GF-D8 (cell line): ENCODE results near the gene ITGA6.

Experiments
- DNase-seq: peaks from one replicate; lab custom pipeline; 2025; lab: John Stamatoyannopoulos, UW

ITGA6 gene

GRCh38 chr2:172465417-172466334 lies 38.3 kb downstream of the ITGA6 start:
- peak; percentile 21 for DNase-seq

DNA sequence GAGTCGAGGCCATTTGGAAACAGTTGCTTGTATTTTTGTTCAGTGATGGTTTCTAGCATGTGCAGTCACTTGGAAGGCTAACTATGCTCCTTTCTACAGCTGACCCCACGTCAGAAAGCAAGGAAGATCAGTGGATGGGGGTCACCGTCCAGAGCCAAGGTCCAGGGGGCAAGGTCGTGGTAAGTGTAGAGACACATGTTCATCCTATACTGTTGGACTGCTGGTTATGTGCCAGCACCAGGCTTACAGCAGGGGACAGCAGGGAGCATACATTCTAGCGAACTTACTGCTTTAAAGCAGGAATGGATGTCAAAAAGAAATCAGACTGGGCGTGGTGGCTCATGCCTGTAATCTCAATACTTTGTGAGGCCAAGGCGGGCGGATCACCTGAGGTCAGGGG lies 40.0 kb downstream of the ITGA6 start:
- DNase-seq = no peak

DNA sequence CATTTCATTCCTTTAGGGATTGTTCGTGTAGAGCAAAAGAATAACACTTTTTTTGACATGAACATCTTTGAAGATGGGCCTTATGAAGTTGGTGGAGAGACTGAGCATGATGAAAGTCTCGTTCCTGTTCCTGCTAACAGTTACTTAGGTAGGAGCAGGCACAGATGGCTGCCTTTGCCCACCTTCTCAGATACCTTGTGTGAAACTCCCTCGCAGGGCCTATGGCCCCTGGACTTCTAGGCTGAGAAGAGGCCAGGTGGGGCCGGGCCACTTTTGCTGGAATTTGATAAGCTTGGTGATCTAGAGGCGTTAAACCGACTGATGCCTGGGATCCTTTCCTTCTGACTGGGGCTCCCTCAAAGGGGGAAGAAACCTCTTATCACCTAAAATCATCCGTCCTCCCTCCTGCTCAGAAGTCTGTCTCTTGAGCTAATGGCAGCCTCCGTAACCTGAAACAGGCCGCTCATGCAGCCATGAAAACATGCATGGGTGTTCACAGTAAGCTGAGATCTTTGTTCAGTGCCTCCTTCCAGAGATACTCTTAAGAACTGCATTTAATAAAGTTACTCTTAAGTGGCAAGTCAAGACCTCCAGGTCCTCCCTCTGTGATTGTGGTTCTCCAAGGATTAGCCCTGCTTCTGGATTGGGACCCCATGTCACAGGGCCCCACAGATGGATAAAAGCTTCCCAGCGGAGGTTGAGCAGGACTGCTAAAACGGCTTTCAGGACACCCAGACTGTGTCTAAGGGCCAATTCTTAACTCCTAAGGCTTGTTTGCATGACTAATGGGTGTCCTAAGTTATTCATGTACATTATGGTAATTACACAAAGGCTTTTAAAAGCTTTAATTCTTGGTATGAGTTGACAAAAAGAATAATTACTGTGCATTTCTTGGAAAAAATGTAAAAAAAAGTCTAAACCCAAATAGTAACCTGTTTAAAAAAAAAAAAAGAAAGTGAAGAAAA lies 43.9 kb downstream of the ITGA6 start:
- no peak for DNase-seq

- no peak for DNase-seq
Measured at GRCh38 chr2:172472446-172473033, 45.2 kb downstream of the ITGA6 start.

DNA sequence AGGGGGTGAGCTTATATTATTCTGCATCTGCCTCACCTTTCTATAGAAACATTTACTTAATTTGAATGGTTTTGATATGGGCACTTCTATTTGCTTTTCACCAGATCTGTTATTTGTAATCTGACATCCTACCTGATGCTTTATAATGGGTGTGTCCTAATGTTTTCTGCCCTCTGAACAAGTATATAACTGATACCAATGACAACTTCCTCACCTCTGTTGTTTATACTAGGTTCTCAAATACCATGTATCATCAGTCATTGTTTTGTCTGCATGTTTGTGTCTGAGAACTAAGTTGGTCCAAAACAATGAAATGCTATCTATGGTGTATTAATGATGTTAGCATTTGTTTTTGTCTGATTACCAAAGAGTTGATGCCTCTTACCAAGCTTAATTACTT lies 45.8 kb downstream of the ITGA6 start:
- DNase-seq = no peak

DNA sequence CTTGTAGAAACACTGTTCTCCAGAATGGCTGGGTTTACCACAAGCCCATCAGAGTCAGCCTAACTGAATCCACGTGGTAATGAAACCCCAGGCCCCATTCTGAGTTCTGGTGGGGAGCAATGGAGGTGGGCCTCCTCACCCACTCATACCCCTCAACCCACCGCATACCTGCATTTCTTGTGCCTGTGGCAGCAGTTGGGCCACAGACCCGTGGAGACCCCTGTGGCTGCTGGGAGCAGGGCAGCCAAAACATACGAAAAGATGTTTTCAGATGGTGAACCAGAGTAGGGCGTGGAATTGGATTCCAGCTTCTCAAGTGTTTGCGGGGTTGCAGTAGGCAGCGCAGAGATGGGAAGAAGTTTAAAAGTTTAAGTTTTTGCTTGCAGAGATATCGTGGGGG lies 51.0 kb downstream of the ITGA6 start:
- no peak for DNase-seq

GRCh38 chr2:172480301-172481218 lies 53.2 kb downstream of the ITGA6 start:
- peak; percentile 38 for DNase-seq

DNA sequence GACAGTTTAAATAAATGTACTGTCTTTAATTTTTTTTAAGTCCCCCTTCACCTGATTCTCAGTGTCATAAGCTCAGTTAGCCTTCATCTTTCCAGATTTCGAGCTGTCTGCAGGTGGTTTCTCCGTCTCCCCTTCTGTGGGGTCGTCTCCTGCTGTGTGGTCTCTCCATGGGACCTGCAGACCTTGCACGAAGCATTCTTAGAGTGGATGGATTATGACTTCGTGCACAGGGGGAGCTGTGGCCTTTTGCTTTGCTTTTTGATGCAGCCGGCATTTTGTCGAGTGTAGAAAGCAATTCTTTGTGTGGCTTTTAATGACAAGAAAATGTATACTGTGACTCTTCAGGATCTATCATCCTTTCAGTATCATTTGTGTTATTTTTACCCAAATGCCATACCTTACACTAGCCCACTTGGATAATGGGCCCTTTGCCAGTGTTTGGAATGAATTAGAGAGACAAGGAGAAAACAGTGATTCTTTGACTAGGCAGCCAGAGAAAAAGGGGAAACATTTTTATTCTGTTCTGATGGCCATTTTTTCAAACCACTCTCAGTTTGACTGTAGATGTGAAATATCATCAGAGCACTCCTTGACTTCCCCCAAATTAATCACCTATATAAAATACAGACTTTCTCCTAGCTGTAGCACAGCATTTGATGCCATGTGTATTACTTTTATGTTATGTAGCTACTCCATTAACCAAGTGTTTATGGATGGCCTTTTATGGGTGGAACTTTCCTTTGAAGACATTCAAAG lies 54.3 kb downstream of the ITGA6 start:
- DNase-seq = no peak

DNA sequence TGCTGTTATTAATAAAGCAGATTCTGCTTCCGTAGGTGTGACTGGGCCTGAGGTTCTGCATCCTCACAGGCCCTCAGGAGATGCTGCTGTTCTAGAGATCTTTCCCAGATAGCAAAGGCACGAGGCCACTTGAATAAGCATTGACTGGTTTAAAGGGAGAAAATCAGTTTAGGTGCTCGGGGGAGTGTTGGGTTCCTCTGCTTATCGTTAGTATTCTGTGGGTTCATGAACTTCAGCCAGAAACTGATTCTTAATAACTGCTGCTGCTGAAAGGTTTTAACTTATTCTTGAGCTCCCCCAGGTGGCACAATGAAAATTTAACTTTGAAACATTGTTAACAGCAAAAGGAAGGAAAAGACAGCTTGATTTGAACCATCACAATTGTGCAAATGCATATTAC lies 56.9 kb downstream of the ITGA6 start:
- DNase-seq = peak; percentile 9

- no peak for DNase-seq
Measured at GRCh38 chr2:172484706-172485105, 57.3 kb downstream of the ITGA6 start.

DNA sequence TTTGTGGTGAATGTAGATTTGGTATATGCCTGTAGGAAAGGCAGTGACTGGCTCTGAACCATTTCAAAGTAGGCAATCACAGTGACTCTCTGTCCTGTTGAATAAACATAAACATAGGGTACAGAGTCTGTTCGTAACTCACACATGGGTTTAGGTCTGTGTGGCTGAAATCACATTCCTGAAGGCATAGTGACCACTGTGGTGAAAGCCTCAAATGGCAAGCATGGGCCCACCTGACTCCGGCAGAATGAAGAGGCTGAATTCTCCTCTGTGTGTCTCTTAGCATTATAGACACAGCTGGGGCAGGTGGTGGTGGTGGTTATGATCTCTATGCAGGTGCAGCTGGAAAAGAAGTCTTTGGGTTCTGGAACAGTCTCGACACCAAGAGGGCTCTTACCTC lies 61.2 kb downstream of the ITGA6 start:
- no peak for DNase-seq

- DNase-seq = no peak
Measured at GRCh38 chr2:172489681-172490080, 62.3 kb downstream of the ITGA6 start.

GRCh38 chr2:172496160-172496608 lies 68.8 kb downstream of the ITGA6 start:
- peak; percentile 88 for DNase-seq

DNA sequence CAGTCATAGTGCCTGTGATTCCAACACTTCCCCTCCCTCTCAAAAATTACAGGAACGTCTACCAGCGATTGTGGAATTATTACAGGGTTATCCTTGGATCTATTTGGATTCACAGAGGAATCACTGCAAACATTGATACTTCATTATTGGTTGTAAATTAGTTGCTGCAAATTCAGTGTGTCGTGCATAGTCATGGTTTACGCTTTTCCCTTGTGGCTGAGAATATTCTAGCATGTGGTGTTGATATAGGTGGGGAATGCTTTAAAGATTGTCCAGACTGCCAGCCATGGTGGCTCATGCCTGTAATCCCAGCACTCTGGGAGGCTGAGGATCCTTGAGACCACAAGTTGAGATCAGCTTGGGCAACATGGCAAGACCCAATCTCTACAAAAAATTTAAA lies 79.8 kb downstream of the ITGA6 start:
- no peak for DNase-seq

GRCh38 chr2:172510088-172510487 lies 82.7 kb downstream of the ITGA6 start:
- peak; percentile 83 for DNase-seq

DNA sequence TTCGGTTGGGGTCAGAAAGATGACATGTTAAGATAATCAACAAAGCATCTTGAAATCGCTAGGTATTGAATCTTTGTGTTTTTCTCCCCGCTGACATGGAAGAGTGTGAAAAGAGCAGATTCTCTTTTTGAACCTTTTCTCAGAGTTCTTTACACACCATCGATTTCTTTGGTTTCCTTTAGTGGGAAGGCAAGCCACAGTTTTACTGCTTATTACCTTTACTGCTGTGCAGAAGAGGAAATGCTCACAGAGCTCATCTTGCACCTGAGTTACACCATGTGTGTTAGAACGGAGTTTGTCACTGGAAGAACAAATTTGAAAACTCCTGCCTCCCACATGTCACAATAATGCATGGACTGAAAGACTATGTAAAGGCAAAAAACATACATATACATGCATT lies 83.2 kb downstream of the ITGA6 start:
- no peak for DNase-seq

GRCh38 chr2:172512810-172513523 lies 85.6 kb downstream of the ITGA6 start:
- no peak for DNase-seq

DNA sequence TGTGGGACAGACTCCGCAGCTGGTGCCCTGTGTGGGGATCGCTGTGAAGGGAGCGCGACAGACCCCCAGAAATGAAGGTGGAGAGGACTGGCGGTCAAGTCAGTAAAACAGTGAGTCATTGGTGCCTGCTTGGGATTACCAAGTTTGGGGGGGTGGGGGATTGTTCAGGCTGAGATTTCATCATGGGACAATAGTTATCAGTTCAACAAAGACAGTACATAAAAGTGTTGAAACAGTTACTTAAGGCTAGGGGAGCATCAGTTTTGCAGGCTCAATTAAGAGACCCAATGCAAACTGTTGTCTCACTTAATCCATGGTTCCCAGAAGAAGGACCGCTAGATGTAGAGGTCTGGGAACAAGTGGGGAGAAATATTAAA lies 86.1 kb downstream of the ITGA6 start:
- peak; percentile 81 for DNase-seq

DNA sequence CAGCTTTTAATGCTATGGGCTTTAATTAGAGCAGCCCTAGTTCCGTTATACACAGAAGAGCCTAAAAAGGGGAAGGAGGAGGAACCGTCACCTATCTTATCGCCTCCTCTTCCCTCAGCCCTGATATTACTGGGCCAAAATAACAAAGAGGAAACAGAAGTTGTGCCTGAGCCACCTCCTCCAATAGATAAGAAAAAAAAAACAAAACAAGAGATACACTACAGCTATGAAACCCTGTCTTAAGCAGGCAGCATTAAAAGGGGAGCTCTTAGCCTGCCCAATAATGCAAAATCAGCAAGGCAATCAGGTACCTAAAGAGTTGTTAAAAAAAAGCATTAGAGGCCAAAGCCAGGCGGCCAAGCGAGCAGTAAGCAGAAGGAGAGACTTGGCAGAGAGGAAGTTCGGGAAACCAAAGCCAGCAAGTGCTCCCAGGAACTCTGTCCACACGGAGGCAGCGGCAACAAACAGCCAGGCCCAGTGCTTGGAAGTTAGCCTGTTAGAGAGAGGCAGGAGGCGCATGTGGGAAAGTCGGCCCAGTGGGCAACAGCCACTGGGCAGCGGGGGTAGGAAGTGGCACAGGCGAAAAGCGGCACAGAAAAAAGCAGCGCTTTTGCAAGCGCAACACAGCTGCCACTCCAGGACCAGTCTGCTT lies 86.7 kb downstream of the ITGA6 start:
- peak; percentile 97 for DNase-seq
